Right lobe of liver (tissue), 4 donors: Measurements from ENCODE around the gene RNF40.

Experiments used
- POLR2A ChIP-seq: fragments of 450-650 bp; IDR thresholded peaks from one replicate; pipeline ENCODE4 v1.6.1; 2017; ENCODE audit warnings: antibody characterized with exemption, mild to moderate bottlenecking
- TF ChIP-seq, protein P1 (sequence below), 4 donors: fragments of 200-600 bp in 3 of 4; fragments of 450-650 bp in 1 of 4; IDR thresholded peaks; one replicate each; pipeline versions ENCODE4 v1.5.1 to v1.8.0; 2016 to 2022; ENCODE audit warnings: antibody characterized with exemption in 4 of 4, mild to moderate bottlenecking in 2 of 4
- donor health status: DM: no; HTN: no; CAD: no.
- donor health status: DM: no; HTN: no; CAD: no.
- donor health status: DM: no; HTN: yes; CAD: no.

DNA sequence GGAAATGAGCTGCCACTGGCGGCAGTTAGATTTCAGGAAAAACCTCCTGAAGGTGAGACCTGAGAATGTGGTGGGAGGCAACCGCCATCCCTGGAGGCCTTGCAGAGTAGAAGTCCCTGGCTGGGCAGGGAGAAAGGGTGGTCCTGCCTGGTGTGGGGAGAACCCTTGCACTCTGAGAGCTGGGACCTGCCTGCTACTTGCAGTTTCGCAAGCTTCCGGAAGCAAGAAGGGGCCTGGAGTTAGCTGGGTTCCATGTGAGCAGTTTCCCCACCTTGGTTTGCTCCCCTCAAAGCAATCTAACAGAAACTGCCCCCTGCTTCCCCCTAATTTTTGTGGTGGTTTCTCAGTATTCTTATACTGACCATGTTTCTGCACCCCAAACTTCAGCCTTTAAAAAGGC, 18.4 kb downstream of the RNF40 start:
- TF ChIP-seq POLR2A, result no peak
- TF ChIP-seq, protein P1, sequence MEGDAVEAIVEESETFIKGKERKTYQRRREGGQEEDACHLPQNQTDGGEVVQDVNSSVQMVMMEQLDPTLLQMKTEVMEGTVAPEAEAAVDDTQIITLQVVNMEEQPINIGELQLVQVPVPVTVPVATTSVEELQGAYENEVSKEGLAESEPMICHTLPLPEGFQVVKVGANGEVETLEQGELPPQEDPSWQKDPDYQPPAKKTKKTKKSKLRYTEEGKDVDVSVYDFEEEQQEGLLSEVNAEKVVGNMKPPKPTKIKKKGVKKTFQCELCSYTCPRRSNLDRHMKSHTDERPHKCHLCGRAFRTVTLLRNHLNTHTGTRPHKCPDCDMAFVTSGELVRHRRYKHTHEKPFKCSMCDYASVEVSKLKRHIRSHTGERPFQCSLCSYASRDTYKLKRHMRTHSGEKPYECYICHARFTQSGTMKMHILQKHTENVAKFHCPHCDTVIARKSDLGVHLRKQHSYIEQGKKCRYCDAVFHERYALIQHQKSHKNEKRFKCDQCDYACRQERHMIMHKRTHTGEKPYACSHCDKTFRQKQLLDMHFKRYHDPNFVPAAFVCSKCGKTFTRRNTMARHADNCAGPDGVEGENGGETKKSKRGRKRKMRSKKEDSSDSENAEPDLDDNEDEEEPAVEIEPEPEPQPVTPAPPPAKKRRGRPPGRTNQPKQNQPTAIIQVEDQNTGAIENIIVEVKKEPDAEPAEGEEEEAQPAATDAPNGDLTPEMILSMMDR (IDR thresholded peaks at IDR 0.05), result no peak
